ENCODE results near the gene OSCAR.

Gene OSCAR

GRCh38 chr19:54062643-54063042, 38.0 kb downstream of the OSCAR start:
- TF ChIP-seq CTCF (IDR thresholded peaks at IDR 0.05; ENCODE audit: insufficient read depth, low read depth, low read length, missing control alignments), result no peak
- DNase-seq (ENCODE audit: low read depth), result no peak

GRCh38 chr19:54047616-54048015, 53.0 kb downstream of the OSCAR start:
- TF ChIP-seq CTCF (IDR thresholded peaks at IDR 0.05; ENCODE audit: insufficient read depth, low read depth, low read length, missing control alignments), result no peak
- no peak for DNase-seq (ENCODE audit: low read depth)
- H3K4me3 ChIP-seq (ENCODE audit: low read depth, low read length), result no peak overlapping the region

More at GRCh38 chr19:54062643-54063042, 38.0 kb downstream of the OSCAR start:
- no peak overlapping the region for H3K4me3 ChIP-seq (ENCODE audit: low read depth, low read length)

- no peak for DNase-seq (ENCODE audit: low read depth)
- no peak for TF ChIP-seq CTCF (IDR thresholded peaks at IDR 0.05; ENCODE audit: insufficient read depth, low read depth, low read length, missing control alignments)
- no peak overlapping the region for H3K4me3 ChIP-seq (ENCODE audit: low read depth, low read length)
Observed at GRCh38 chr19:54045771-54046170, 54.8 kb downstream of the OSCAR start.

Measured in GM12865 (cell line).